Neural crest cell (in vitro differentiated cells): ENCODE data around the gene PRRX1. TPM values are rescaled to one million over a fixed set of nuclear protein-coding genes. Genes with fewer than 3 reads are reported as not detected.

Experiments
- DNase-seq: peaks from one replicate; pipeline ENCODE4 v3.0.0; 2021; ENCODE audit warnings: low read depth, mixed read lengths, low spot score
- H3K27ac Mint-ChIP-seq: one replicate; pipeline ENCODE4 v1.8.0; 2021; ENCODE audit warnings: mild to moderate bottlenecking, mixed read lengths; ENCODE audit not compliant: unreplicated experiment
- H3K27me3 Mint-ChIP-seq: 2 replicates; pipeline ENCODE4 v1.8.0; 2021; ENCODE audit warnings: low read depth, mild to moderate bottlenecking, mixed read lengths
- H3K36me3 Mint-ChIP-seq: 2 replicates; pipeline ENCODE4 v1.8.0; 2021; ENCODE audit warnings: low read depth, mild to moderate bottlenecking, mixed read lengths
- H3K4me1 Mint-ChIP-seq: 2 replicates; pipeline ENCODE4 v1.8.0; 2021; ENCODE audit warnings: mixed read lengths
- H3K4me3 Mint-ChIP-seq: one replicate; pipeline ENCODE4 v1.8.0; 2021; ENCODE audit warnings: mild to moderate bottlenecking, mixed read lengths
- H3K9me3 Mint-ChIP-seq: 2 replicates; pipeline ENCODE4 v1.8.0; 2021; ENCODE audit warnings: mixed read lengths
- total RNA-seq: library from RNA; stranded (reverse); gene quantifications from 2 replicates; pipeline ENCODE4 v1.2.1, GENCODE V29; 2021
- TF ChIP-seq, protein P1 (sequence below): fragments of 200-600 bp; sonication (generic); conservative IDR thresholded peaks from 2 replicates; pipeline ENCODE4 v1.5.0; 2021; ENCODE audit warnings: antibody characterized with exemption, mild to moderate bottlenecking

The PRRX1 gene
- total RNA-seq, 1 donor from 2014 or later, result 4.1 TPM

DNA sequence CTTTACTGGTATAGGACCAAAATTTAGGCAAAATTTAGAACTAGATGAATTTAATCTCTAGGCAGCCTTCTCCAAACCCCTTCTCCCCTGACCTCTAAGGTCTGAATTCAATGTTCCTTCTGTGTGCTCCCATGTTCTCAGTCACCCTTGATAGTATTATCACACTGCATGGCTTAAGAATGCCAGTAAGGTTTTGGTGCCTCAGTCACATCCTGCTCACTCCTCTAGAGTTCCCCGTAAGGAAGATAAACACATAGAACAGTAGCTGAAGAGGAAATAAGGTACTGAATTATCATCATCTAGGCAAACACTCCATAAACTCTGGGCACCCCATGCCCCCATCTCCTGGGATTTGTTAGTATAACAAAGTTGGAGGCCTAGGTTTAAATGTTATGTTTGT lies 18.2 kb downstream of the PRRX1 start:
- TF ChIP-seq, protein P1, sequence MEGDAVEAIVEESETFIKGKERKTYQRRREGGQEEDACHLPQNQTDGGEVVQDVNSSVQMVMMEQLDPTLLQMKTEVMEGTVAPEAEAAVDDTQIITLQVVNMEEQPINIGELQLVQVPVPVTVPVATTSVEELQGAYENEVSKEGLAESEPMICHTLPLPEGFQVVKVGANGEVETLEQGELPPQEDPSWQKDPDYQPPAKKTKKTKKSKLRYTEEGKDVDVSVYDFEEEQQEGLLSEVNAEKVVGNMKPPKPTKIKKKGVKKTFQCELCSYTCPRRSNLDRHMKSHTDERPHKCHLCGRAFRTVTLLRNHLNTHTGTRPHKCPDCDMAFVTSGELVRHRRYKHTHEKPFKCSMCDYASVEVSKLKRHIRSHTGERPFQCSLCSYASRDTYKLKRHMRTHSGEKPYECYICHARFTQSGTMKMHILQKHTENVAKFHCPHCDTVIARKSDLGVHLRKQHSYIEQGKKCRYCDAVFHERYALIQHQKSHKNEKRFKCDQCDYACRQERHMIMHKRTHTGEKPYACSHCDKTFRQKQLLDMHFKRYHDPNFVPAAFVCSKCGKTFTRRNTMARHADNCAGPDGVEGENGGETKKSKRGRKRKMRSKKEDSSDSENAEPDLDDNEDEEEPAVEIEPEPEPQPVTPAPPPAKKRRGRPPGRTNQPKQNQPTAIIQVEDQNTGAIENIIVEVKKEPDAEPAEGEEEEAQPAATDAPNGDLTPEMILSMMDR, result no peak
- H3K4me1 Mint-ChIP-seq, result peaks cover 31% of the 10 kb centered on the region
- H3K4me3 Mint-ChIP-seq, result no peak overlapping the region
- no peaks in the 10 kb centered on the region for H3K9me3 Mint-ChIP-seq
- DNase-seq, result no peak
- peaks cover 15% of the 10 kb centered on the region for H3K27me3 Mint-ChIP-seq
- H3K27ac Mint-ChIP-seq, result no peak overlapping the region
- no peaks in the 10 kb centered on the region for H3K36me3 Mint-ChIP-seq

DNA sequence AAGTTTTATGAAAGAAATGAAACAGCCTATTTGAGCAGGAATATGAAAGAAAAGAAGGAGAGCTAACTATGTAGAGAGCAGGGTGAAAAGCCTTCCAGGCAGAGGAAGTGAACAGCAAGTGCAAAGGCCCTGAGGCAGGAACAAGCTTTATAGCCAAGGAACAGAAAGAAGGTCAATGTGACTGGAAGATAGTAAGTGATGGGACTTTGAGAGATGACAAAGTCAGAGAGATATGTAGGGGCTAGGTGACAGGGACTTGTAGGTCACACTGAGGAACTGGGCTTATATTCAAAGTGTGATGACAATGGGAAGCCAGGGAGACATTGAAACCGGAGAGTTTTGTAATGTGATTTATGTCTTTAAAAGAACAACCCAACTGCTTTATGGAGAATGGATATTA lies 18.9 kb downstream of the PRRX1 start:
- Mint-ChIP-seq H3K9me3 (no peaks in the 10 kb centered on the region), H3K36me3 (no peaks in the 10 kb centered on the region), H3K4me3 (no peak overlapping the region), H3K27me3 (peaks cover 10% of the 10 kb centered on the region), H3K27ac (no peak overlapping the region), H3K4me1 (peaks cover 38% of the 10 kb centered on the region)
- TF ChIP-seq, protein P1, result no peak
- no peak for DNase-seq

DNA sequence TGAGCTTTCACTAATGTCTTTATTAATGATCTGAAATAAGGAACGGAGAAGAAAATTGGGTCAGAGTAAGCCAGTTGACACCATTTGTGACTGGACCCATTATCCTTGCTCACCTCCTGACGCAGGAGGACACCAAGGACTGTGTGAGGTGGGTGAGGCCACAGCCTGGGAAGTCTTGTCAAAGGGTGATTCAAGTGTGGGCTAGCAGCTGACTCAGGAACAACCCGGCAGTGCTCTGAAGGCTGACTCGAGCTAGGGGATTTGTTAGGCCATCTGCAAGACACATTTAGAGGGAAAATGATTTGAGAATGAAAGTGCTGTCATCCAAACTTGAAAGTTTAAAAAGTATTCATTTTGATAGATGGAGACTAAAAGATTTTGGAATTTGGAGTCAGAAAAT lies 21.2 kb downstream of the PRRX1 start:
- H3K4me1 Mint-ChIP-seq, result peaks cover 51% of the 10 kb centered on the region
- TF ChIP-seq, protein P1, result no peak
- H3K4me3 Mint-ChIP-seq, result no peak overlapping the region
- H3K36me3 Mint-ChIP-seq, result no peaks in the 10 kb centered on the region
- H3K27ac Mint-ChIP-seq, result no peak overlapping the region
- no peaks in the 10 kb centered on the region for H3K9me3 Mint-ChIP-seq
- DNase-seq, result no peak
- H3K27me3 Mint-ChIP-seq, result peaks cover 2% of the 10 kb centered on the region

DNA sequence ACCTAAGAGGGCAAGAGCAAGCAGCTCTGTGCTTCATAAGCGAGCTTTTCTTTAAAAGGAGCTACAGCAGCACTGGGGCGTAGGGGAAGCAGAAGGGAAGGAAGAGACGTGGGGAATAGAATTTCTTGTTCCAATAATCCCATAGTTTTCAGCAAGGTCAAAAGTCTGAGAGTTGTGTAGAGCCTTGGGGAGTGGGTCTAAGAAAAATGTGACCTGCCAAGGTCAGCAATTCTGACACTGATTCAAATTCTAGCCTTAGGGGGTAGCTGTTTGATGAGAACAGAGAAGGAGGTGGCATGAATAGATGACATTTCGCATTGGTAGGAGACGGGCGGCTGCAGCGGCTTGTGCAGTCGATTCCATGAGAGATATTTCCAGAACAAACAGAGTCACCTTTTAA lies 22.4 kb downstream of the PRRX1 start:
- peak overlapping the region; percentile 56 for H3K4me3 Mint-ChIP-seq
- no peak for DNase-seq
- H3K4me1 Mint-ChIP-seq, result peaks cover 52% of the 10 kb centered on the region
- TF ChIP-seq, protein P1, result no peak
- no peak overlapping the region for H3K27ac Mint-ChIP-seq
- H3K9me3 Mint-ChIP-seq, result no peaks in the 10 kb centered on the region
- peaks cover 1% of the 10 kb centered on the region for H3K27me3 Mint-ChIP-seq
- no peaks in the 10 kb centered on the region for H3K36me3 Mint-ChIP-seq

DNA sequence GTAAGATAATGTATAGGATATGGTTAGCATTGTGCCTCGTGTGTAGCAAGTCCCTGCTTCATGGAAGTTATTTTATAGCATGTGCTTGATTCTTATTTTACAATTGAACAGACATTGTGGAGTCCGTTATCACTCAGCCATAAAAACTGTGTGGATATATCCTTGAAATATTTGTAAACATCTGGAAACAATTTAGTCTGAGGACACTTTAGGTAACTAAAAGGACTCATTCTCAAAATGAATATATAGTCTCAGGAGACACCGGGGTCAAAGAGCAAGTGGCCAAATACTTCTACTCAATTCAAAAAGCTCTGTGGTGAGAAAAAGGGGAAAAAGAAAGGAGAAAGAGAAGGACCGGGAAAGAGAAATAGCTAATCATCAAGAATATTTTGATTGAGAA lies 23.7 kb downstream of the PRRX1 start:
- Mint-ChIP-seq H3K9me3 (no peaks in the 10 kb centered on the region), H3K4me1 (peaks cover 57% of the 10 kb centered on the region), H3K4me3 (peak overlapping the region; percentile 2), H3K27ac (no peak overlapping the region), H3K36me3 (no peaks in the 10 kb centered on the region), H3K27me3 (no peaks in the 10 kb centered on the region)
- TF ChIP-seq, protein P1, result no peak
- DNase-seq, result no peak

DNA sequence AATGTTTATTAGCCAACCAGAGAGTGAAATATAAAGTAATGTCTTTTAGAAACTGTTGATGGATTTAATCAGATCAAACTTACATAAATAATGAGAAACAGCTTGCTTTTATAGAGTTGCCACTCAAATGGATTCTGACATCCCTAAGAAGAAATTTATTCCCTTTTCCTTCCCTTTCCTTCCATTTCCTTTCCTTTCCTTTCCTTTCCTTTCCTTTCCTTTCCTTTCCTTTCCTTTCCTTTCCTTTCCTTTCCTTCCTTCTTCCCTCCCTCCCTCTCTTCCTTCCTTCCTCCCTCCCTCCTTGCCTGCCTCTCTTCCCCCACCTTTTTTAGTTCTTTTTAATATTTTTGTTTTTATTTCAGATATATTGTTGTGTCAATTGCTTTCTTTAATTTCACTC lies 27.3 kb downstream of the PRRX1 start:
- Mint-ChIP-seq H3K4me3 (no peak overlapping the region), H3K27me3 (no peaks in the 10 kb centered on the region), H3K27ac (no peak overlapping the region), H3K4me1 (peaks cover 58% of the 10 kb centered on the region), H3K36me3 (no peaks in the 10 kb centered on the region), H3K9me3 (no peaks in the 10 kb centered on the region)
- DNase-seq, result no peak
- TF ChIP-seq, protein P1, result no peak
